NCI-H345 treated with DMSO at 0.1 percent for 48 hours (cell line): ENCODE measurements around the gene PLEKHA8.
A peak's percentile ranks its signal among the peaks of the same experiment; 100 is the strongest.
"Not testable (repeated sequence)": the region's sequence is repeated elsewhere in the genome, so short reads cannot be mapped to it uniquely, and the experiment has no call there.

Source experiments
- DNase-seq: peaks from one replicate; lab custom pipeline; 2025; ENCODE audit not compliant: unreplicated experiment; lab: John Stamatoyannopoulos, UW

Gene PLEKHA8

DNA sequence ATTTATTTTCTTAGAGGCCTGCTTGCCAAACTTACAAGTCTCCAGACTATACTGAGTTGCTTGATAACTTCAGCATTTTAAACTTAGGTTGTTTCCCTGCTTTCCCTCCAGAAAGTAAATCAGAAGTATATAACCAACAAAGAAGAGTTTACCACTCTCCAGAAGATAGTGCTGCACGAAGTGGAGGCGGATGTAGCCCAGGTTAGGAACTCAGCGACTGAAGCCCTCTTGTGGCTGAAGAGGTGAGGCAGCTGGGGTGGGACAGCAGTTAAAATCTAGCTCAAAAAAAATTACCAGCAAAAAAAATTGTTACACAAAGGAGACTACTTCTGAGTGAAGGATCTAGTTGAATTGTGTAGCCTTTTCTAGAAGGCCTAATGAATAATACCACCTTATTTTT, 33.6 kb downstream of the PLEKHA8 start:
- not testable (repeated sequence) for DNase-seq

DNA sequence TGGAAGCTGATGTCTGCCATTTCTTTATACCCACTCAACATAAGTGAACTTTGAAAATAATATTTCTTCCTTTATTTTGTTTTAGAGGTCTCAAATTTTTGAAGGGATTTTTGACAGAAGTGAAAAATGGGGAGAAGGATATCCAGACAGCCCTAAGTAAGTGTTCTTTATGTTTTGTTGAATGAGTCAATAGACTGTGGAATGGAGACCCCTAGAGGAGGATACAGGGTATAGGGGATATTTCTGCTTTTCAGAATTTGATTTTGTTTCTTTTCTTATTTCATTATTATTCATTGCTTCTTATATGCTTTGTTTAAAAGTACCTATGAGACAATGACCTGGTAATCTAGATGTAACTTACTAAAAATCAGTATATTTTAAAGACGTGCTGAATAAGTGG, 34.4 kb downstream of the PLEKHA8 start:
- DNase-seq = peak; percentile 13

DNA sequence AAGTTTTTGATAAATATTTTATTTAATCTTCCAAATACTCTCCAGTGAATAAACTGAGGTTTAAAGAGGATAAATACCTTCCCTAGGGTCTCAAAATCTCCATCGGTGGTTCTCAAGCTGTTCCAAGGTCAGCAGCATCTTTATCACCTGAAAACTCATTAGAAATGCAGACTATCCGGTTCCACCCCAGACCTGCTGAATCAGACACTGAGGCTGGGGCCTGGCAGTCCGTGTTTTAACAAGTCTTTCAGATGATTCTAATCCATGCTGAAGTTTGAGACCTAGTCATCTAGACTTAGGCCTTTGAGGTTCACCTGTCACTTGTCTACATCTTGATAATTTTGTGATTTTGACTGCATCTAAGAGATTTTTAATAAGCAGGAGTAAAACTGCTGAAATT, 37.5 kb downstream of the PLEKHA8 start:
- DNase-seq = no peak

DNA sequence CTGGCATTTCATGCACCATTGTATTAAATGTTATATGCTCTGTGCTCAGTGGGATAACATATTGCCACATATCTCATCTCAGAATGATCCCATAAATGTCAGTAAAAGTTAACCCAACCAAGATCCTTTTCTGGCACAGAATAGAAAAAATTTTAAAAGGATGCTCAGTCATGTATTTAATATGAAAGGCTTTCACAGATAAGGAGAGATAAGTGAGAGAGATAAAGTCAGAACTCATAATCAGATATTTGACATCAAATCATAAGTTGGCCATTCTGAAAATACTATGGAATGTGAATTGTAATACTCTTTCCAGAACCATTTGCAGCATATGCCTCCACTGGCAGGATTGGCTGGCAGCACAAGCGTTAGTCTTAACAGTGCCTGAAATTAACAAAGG, 38.5 kb downstream of the PLEKHA8 start:
- no peak for DNase-seq

DNA sequence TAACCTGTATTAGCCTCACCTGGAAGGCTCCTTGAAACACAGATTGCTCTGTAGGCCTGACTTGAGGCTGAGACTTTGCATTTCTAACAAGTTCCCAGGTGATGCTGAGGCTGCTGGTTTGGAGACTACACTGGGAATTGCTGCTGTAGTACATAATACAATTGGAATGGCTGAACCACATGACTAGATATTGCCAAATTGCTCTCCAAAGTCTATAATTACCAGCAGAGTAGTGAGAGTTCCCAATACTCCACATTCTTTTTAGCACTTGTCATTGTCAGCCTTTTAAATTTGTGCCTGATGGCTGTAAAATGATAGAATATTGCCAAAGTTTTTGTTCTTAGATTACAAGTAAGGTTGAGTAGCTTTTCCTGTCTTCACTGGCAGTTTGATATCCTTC, 39.9 kb downstream of the PLEKHA8 start:
- no peak for DNase-seq

DNA sequence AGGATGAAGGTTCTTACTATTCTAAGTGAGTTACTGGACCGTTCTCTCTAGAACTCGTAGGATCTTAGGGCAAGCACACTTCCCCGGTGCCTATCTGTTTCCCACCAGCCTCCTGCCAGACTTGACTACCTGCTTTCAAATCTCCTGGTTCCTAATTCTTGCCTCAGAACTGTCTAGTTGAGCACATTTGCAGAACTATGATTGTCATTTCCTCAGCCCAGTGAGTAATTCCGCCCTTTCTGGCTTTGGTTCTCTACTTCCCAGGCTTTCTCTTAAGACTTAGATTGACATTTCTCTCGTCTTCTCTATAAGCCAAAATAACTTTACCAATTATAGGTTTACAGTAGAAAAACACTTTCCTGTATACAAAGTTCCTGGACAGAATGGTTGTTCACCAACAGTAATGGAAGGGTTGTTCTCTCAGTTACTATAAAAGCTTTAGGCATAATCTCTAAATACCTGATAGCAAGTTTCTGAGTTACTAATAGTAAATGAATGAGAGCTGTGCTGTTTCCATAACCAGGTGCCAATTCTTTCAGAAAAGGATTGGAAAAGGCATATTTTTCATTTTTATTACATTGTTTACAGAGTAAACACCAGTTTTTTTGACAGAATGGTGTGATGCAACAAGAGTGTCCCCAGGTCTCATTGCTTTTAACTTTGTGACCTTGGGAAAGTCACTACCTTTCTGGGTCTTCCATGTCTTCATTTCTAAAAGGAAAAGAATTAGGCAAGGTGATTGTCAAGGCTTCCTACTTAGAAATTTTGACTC, 41.1 kb downstream of the PLEKHA8 start:
- DNase-seq = no peak

DNA sequence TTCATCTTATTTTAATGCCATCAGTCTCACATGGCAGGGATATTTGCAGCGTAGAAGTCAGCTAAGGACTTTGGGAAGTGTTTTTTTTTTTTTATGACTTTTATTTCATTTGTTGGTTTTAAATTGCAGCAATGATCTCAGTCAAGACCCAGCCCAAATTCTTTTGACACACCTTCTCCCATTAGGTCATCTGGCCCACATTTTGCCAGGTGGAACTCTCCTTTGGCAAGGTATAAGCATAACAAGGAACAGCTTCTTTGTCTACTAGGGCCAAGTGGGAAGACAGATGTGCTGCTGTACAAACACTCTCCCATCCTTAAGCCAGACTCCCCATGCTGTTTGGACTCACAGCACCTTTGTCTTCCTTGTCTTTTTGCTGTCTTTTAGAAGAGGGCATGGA, 41.8 kb downstream of the PLEKHA8 start:
- DNase-seq = no peak

DNA sequence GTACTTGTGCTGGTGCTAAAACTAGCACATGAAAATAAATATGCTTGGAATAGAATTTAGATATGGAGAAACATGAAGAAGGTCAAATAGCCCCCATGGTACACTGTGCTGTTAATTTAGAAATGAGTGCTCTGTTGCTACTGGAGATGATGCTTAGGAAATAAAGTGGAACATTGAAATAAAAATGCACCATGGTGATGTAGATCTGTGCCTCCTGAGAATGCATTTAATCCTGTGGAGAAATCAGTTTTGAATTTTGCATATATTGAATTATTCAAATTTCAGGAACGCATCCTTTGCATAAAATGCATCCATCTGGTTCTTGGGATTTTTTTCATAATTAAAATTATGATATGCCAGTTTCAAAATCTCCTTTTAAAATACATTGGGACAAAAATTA, 44.5 kb downstream of the PLEKHA8 start:
- DNase-seq = no peak

DNA sequence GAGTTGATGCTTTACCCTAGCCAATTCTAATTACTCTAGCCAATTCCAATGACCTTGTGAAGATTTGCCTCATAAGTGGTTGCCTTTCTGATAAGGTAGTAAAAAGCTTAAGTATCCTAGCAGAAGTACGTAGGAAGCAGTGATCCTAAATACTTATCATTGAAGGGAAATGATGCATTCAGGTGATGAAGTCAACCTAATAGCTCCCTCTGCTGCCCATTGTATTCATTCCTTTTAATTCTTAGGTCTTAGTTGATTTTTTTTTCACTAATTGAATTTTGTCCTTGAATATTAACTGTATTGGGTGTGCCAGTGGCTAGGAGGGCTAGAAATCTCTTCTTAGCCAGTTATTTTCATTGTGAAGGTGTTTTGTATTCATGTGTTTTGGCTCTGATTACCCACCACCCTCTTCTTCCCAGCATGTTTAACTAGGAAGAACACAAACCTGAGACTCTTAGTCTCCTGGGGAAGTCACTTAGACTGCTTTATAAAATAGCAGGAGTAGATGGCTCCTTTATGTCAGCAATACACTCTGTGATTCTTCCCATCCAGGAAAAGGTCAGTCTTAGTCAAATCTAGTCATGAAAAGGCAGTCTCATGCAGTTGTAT, 46.3 kb downstream of the PLEKHA8 start:
- DNase-seq = peak; percentile 29

DNA sequence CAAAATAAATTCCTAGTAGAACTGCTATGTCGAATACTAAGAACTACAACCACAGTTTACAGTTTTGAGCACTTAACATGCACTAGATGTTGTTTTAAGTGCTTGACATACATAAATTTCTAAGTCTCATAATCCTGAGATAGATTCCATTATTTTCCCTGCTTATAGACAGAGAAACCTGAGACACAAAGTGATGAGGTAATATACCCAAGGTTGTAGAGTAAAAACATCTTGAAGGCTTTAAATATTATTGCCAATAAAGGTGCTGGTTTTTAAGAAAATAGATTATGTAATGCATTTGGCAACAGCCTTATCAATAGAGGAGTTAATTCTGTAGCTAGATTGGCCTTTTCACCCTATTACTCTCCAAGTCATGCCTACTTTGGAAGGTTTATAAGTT, 48.2 kb downstream of the PLEKHA8 start:
- DNase-seq = no peak

DNA sequence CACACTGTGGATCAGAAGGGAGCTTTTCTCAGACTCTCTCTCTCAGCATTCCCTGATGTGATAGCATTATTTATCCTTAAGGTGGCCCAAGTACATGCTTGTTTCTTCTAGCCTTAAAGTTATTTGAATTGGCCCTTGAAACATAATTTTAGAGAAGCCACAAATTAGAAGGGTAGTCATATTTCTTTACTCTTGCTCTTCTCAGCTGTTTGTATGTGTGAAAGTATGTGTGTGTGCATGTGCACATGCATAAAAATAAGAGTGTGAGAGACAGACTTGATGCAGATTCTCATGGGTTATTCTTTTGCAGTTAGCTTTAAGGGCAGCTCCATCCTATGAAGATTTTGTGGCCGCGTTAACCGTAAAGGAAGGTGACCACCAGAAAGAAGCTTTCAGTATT, 50.1 kb downstream of the PLEKHA8 start:
- DNase-seq = no peak

DNA sequence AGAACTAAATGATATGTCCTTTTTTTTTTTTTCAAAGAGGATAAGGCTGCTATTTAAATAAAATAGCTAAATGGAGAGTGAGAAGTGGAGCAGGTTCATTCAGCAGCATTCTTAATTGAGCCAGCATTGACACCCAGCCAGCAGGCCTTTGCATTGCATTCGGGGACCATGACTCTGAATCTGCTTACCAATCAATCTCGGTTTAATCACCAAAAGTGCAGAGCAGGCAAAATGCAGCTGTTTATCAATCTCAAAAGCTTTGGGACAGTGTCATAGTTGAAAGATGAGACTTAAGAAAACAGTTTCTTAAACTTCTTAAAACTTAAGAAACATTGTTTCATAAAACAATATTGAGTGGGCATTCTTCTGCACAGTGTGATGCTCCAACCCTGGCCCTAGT, 51.7 kb downstream of the PLEKHA8 start:
- no peak for DNase-seq

DNA sequence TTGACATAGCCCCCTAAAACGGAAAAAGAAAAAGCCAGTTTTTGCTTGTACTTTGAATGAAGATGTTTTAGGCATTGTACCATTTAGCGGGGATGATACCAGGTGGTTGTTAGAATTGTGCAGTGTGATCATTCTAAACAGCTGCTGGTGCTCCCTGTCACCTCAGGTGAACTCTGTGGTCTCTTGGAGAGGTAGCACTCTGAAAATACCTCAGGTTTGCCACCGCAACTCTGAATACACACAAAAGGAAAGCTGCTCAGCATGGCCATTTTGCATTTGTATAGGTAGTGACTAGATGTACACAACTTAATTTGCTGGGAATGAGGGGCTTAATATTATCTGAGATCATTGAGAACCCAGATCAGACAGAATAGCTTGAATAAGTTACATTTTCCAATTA, 52.6 kb downstream of the PLEKHA8 start:
- DNase-seq = no peak

DNA sequence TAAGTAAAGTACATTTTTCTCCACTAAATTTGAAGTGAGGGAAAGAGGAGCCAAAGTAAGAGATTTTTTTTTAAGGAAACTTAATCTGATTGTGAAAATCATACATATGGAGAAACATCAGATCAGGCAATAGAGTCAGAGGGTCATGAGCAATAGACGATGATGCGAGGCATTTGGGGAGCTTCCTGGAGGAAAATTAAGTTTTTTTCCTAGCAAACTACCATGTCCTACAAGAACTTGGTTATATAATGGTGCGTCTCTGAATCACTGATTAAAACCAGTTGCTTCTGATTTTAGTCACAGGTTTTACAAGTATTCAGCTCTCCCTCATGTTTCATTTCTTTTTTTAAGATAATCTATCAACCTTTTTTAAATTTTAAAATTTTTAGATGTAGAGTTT, 54.5 kb downstream of the PLEKHA8 start:
- no peak for DNase-seq

DNA sequence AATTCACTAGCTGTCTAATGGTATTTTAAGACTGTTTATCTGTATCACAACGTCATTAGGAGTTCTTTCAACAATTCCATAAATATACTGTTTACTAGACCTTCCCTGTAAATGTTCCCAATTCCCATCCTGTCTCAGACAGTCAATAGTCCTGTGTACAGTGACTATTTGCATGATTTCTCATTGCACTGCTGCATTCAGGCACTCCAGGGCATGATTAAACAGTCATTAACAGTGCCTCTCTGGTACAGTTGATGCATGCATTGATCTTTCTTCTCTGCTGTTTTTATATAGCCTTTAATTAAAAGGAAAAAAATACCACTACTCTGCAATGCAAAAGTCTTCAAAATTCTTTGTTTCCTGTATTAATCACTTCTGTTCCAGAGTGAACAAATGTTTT, 55.1 kb downstream of the PLEKHA8 start:
- no peak for DNase-seq

DNA sequence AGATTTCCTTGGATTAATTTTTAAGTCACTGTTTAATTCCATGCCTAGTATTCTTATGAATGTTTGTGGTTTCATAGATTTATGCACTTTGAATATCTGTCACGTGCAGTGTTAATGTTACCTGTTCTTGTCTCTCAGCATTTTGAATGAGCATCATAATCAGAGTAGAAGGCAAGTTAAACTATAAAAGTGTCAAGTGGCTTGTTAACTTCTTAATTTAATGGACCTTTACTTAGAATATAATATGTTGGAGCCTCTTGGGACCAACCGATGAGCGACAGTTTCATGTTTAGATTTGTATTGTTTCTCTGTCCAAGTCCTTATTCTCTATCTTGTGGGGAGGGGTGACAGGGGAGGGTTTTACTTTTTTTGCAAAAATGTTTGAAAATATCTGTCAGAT, 56.0 kb downstream of the PLEKHA8 start:
- no peak for DNase-seq

DNA sequence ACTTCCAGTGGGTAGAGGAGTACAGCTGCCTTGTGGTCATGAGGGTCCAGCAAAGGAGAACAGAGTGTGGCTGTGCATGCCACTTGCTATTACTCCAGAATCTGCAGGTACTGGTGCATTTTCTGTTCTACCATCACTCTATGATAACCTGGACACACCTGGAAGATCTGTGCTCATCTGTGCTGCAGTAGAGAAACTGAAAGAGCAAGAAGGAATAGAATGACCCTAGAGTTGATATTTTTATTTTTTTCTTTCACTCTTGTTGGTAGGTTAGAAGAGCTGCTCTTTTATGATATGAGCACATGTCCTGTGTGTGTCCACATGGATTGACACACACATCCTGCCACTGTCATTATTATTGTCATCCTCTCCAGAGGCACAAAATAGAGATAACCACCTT, 58.3 kb downstream of the PLEKHA8 start:
- no peak for DNase-seq

DNA sequence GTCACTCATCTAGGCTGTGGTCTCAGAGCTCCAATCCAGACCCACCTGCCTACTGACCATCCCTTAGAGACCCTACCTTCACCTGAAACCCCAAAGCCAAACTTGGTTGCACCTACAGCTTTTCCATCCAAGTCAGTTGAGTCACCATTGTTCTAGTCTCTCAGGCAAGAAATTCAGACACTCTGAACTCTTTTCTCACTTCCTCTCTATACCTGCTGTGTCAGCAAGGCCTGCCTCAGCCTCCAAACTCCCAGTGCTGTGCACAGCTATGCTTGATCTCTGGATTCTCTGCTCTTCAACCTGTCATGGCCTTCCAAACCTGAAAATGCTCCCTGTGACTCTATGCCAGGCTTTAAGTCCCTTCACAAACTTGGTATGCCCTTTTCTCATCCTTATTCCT, 59.2 kb downstream of the PLEKHA8 start:
- DNase-seq = no peak

DNA sequence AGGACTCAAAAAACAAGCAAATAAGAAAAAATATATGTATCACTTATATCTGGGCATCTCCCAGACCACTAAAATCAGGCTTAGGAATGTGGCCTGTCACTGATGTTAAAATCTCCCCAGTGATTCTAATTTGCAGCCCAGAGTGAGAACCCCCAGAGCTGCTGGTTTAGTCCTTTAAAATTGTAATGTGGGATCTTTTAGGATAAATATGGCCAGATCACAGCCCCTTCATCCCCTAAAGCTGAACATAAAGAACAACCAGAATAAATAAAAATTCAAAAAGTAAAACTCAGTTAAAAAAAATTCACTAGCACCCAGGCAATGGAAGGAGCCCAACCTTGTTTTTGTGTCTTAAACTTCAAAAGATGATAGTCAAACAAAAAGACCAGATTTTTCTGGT, 60.1 kb downstream of the PLEKHA8 start:
- no peak for DNase-seq

DNA sequence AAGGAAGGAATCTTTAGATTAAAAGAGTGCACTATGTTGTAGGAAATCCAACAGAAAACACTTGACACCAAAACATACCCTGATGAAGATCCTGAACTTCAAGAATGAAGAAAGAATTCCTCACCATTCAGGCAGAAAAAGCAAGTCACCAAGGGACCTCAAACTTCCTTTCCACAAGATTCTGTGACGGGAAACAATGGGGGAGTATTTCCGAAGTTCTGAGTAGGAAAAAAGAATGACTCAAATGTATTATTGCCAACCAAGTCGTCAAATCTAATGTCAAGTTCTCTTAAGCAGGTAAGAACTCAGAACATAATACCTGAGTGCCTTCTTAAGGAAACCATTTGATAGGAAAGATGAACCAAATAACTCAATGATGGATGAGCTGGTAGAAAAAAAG, 61.9 kb downstream of the PLEKHA8 start:
- no peak for DNase-seq

DNA sequence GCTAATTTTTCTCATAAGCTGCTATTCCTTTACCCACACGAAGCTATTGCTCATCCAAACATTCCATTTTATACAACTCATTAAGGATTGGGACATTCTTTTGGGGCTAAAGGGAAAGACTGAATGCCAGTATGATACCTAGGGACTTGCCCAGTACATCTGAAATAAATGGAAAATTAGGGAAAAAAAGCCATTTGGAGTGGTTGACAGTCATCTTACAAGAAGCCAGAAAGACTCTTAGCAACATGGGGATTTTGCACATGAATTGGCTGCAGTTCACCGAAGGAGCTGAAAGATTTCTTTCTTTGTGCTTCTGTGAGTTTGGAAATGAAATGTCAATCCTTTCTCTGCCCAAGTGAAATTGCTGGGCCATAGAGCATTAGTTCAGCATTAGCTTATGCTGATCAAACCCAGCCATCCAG, 63.3 kb downstream of the PLEKHA8 start:
- DNase-seq = no peak

DNA sequence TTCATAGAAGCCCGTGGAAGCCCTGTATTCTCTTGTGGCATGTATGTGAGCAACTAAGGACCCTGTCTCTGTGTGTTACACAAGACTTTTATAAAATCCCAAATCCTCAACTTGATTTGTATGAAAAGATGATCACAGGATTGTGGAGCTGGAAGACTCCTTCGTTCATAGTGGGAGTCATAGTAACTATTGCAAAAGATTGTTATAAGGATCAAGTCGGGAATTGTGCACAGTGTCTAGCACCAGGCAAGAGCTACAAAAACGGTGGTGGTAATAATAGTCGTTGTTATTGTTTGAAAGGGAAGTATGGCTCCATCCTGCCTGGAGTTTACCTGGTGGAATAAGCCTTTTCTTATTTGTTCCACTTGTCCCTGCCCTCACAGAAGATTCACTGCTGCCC, 63.8 kb downstream of the PLEKHA8 start:
- DNase-seq = no peak

DNA sequence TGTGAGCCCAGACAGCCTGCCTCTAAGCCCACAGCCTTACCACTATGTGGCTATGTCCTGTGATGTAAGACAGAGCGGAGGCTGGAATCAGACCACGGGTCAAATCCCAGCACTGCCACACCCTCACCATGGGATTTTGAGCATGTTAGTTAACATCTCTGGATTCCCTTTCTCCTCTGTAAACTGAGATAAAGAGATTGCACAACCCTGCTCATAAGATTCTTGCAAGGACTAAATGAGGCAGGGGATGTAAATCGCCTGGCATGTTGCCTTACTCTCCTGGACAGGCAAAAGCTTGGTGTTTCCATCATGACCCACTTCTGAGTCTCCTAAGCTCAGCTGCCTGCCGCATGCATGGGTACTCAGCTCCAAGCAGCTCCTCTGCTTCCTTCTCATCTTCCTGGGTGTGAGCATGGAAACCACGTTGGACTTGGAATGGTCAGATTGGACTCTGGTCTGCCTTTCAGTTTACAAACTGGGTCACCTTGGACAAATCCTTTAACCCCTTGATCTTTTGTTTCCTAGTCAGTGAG, 65.3 kb downstream of the PLEKHA8 start:
- no peak for DNase-seq
